GM23338 (cell line): ENCODE data around the gene PRR35.

Source experiments
- CREB1 ChIP-seq: fragments of 250-450 bp; sonication (Bioruptor Pico); IDR thresholded peaks from 2 replicates; pipeline ENCODE4 v1.5.0; 2020; ENCODE audit warnings: low read depth, mild to moderate bottlenecking, moderate library complexity
- CTCF ChIP-seq, 2 experiments: fragments of 200-600 bp in 1 of 2; sonication (generic) in 1 of 2; conservative IDR thresholded peaks; 2 replicates each; pipeline versions ENCODE4 v1.5.1 to v1.6.1; 2016 to 2017; ENCODE audit warnings: antibody characterized with exemption in 2 of 2, low read depth in 2 of 2, mild to moderate bottlenecking in 2 of 2, moderate library complexity in 1 of 2
- EZH2 ChIP-seq: fragments of 200-600 bp; sonication (generic); IDR thresholded peaks from one replicate; pipeline ENCODE4 v1.8.0; 2017; ENCODE audit warnings: antibody characterized with exemption, mild to moderate bottlenecking, low read depth; ENCODE audit not compliant: unreplicated experiment
- EZH2phosphoT487 ChIP-seq: fragments of 200-600 bp; sonication (generic); IDR thresholded peaks from one replicate; pipeline ENCODE4 v1.8.1; 2018; ENCODE audit warnings: antibody characterized with exemption; ENCODE audit not compliant: unreplicated experiment
- JUNB ChIP-seq: IDR thresholded peaks from one replicate; pipeline ENCODE4 v1.6.1; 2016; ENCODE audit warnings: antibody characterized with exemption; ENCODE audit not compliant: unreplicated experiment
- POLR2AphosphoS5 ChIP-seq: IDR thresholded peaks from 2 replicates; pipeline ENCODE4 v1.6.1; 2016; ENCODE audit warnings: antibody characterized with exemption, low read depth
- ZNF114 ChIP-seq: fragments of 250-450 bp; sonication (Bioruptor Pico); IDR thresholded peaks from 2 replicates; pipeline ENCODE4 v1.5.0; 2020; ENCODE audit warnings: mild to moderate bottlenecking, moderate library complexity
- ZNF331 ChIP-seq: fragments of 250-450 bp; sonication (Bioruptor Pico); IDR thresholded peaks from 2 replicates; pipeline ENCODE4 v1.5.0; 2020; ENCODE audit warnings: low read depth, mild to moderate bottlenecking, moderate library complexity
- TF ChIP-seq, protein P1 (sequence below): IDR thresholded peaks from one replicate; pipeline ENCODE4 v1.6.1; 2018; ENCODE audit warnings: antibody characterized with exemption; ENCODE audit not compliant: unreplicated experiment

GRCh38 chr16:531494-532125 is 28.6 kb upstream of the PRR35 start:
- TF ChIP-seq CTCF (conservative IDR thresholded peaks at IDR 0.05; ENCODE audit: low read depth in 2 of 2) (no peak), ZNF114 (no peak), EZH2phosphoT487 (no peak), POLR2AphosphoS5 (no peak), JUNB (no peak), EZH2 (no peak), ZNF331 (CRISPR knock-in tag) (no peak), CREB1 (no peak)
- TF ChIP-seq, protein P1, sequence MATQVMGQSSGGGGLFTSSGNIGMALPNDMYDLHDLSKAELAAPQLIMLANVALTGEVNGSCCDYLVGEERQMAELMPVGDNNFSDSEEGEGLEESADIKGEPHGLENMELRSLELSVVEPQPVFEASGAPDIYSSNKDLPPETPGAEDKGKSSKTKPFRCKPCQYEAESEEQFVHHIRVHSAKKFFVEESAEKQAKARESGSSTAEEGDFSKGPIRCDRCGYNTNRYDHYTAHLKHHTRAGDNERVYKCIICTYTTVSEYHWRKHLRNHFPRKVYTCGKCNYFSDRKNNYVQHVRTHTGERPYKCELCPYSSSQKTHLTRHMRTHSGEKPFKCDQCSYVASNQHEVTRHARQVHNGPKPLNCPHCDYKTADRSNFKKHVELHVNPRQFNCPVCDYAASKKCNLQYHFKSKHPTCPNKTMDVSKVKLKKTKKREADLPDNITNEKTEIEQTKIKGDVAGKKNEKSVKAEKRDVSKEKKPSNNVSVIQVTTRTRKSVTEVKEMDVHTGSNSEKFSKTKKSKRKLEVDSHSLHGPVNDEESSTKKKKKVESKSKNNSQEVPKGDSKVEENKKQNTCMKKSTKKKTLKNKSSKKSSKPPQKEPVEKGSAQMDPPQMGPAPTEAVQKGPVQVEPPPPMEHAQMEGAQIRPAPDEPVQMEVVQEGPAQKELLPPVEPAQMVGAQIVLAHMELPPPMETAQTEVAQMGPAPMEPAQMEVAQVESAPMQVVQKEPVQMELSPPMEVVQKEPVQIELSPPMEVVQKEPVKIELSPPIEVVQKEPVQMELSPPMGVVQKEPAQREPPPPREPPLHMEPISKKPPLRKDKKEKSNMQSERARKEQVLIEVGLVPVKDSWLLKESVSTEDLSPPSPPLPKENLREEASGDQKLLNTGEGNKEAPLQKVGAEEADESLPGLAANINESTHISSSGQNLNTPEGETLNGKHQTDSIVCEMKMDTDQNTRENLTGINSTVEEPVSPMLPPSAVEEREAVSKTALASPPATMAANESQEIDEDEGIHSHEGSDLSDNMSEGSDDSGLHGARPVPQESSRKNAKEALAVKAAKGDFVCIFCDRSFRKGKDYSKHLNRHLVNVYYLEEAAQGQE: no peak
